Measurements from ENCODE around the gene SLC39A13. TPM values are rescaled to one million over a fixed set of nuclear protein-coding genes. Genes with fewer than 3 reads are reported as not detected.

SLC39A13 gene
- total RNA-seq, 2 experiments from 2014 or later = 19.2 to 20.0 TPM

DNA sequence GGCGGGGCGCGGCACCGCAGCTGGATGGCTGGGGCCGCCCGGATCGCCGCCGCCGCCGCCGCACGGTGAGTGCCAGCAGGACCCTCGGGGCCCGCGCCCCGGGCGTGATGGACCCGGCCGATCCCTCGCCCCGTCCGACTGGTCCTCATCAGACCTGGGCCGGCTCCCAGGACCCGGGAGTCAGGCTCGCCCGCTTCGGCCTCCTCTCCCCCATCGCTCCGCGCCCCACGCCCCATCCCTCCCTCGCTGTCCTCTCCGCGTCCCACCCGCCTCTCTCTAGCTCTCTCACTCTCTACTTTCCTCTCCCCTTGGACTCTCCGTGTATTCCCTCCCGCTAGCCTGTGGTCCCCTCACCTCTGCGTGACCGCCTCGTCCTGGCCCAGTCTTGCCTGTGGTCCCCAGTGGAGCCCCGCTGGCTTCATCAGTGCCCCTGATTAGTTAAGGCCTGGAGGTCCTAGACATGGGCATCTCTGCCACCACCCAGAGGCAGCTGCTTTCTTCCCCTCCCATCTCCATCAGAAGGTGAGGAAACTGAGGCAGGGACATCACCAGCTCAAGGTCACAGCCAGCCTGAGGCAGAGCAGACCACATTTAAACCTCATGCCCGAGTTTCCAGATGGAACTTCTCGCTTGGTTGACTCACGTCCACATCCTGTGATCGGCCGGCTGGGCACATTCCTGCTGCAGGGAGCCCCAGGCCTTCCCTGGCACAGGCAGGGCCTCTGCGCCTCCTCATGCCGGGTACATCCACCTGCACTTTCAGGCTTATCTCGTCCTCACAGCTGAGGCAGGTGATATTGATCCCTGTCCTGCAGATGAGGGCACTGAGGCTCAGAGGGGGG, 429 bp downstream of the SLC39A13 start:
- Mint-ChIP-seq H3K4me1 (ENCODE audit: low read depth) (peaks cover 20% of the 10 kb centered on the region), H3K27ac (peak overlapping the region; percentile 90), H3K36me3 (ENCODE audit: low read depth) (peaks cover 2% of the 10 kb centered on the region), H3K4me3 (peak overlapping the region; percentile 91), H3K9me3 (ENCODE audit: insufficient read depth) (no peaks in the 10 kb centered on the region), H3K27me3 (ENCODE audit: low read depth) (no peaks in the 10 kb centered on the region)
- CTCF ChIA-PET = interaction anchor here (0.8 to 9.7 kb wide), 5 partner anchors 9 to 230 kb away, joined by 3 to 133 read pairs (median 5); no protein-coding TSS in a partner anchor
- ATAC-seq (no peak), DNase-seq (no peak)
- POLR2A ChIA-PET = interaction anchor here (0.6 to 5.7 kb wide), 6 partner anchors 8 to 18 kb away, joined by 3 to 36 read pairs (median 4); partner anchors contain the start of gene PSMC3

DNA sequence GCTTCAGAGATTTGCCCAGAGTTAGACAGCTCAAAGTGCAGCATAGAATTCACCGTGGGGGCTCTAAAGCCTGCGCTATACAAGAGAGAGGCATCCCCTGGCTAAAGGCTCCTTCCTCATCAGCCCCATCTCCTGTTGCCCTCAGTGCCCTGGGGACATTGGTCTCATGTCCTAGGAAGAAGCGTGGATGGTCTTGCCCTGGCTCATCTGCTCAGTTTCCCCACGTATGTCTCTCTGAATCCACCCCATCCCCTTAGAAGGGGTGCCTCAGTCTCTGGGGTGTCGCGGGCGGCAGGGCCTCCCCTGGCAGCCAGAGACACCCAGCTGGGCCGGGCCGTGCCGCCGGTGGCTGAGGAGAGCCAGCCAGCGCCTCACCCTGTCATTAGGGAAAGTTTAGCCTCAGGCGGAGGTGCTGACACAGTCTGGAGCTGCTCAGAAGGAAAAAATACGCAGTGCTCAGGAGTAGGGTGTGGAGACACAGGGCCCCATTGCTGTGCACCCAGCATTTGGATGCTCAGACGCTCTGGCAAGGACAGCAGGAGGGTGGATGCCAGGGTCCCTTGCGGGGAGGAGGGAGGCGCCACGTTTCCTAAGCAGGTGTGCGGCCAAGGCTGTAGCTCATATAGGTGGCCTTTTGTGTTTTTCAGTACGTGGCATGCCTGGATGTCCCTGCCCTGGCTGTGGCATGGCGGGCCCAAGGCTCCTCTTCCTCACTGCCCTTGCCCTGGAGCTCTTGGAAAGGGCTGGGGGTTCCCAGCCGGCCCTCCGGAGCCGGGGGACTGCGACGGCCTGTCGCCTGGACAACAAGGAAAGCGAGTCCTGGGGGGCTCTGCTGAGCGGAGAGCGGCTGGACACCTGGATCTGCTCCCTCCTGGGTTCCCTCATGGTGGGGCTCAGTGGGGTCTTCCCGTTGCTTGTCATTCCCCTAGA, 1.3 kb downstream of the SLC39A13 start:
- Mint-ChIP-seq H3K36me3 (ENCODE audit: low read depth) (peaks cover 2% of the 10 kb centered on the region), H3K27me3 (ENCODE audit: low read depth) (no peaks in the 10 kb centered on the region), H3K4me1 (ENCODE audit: low read depth) (peaks cover 20% of the 10 kb centered on the region), H3K9me3 (ENCODE audit: insufficient read depth) (no peaks in the 10 kb centered on the region), H3K27ac (peak overlapping the region; percentile 90), H3K4me3 (peak overlapping the region; percentile 91)
- no peak for DNase-seq
- POLR2A ChIA-PET = interaction anchor here (0.9 to 5.7 kb wide), 6 partner anchors 7 to 195 kb away, joined by 3 to 36 read pairs (median 4); partner anchors contain the start of genes DDB2 and PSMC3
- ATAC-seq = no peak
- CTCF ChIA-PET = interaction anchor here (0.8 to 9.7 kb wide), 7 partner anchors 10 to 231 kb away, joined by 3 to 133 read pairs (median 9); no protein-coding TSS in a partner anchor

DNA sequence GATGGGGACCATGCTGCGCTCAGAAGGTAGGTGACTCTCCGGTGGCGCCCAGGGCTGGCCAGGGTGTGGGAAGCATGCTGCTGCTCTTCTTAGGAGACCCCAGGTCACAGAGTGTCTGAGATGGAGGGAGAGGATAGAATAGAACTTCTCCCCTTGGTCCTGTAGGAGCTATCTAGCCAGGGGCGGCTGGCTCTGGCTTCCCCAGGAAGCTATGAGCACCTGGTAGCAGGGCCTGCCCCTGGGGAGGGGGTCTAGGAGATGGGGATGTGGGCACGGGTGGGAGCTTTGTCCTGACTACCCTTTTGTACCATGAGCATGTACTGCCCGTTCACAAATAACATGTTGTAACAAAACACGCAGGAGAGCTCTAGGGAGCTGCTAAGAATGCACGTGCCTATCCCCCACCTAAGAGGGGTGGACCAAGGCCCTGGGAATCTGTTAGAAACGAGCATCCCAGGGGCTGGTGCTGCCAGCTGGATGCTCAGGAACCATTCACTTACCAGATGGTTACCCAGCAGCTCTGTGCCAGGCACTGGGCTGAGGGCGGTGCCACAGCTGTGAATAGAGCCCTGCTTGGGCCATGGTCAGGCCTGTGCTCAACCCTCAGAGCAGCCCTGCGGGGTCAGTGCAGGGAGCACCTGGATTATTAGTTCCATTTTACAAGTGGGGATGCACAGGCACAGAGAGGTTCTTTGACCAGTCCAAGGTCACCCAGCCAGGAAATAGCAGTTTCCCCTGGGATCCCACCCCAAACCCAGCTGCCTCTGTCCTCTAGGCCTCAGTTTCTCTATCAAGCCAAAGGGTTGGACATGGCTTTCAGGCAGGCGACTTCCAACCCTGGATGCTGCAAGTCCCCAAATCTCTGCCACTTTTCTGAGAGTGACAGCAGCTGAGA, 2.2 kb downstream of the SLC39A13 start:
- ATAC-seq (no peak), DNase-seq (no peak)
- no peaks in the 10 kb centered on the region for H3K27me3 Mint-ChIP-seq (ENCODE audit: low read depth)
- H3K9me3 Mint-ChIP-seq (ENCODE audit: insufficient read depth) = no peaks in the 10 kb centered on the region
- POLR2A ChIA-PET = interaction anchor here (0.9 to 5.7 kb wide), 5 partner anchors 11 to 196 kb away, joined by 3 to 36 read pairs (median 5); partner anchors contain the start of genes DDB2 and PSMC3
- CTCF ChIA-PET = interaction anchor here (0.9 to 9.7 kb wide), 13 partner anchors 10 to 151 kb away, joined by 3 to 133 read pairs (median 9); partner anchors contain the start of gene PSMC3
- no peak overlapping the region for H3K4me3 Mint-ChIP-seq
- no peak overlapping the region for H3K27ac Mint-ChIP-seq
- H3K4me1 Mint-ChIP-seq (ENCODE audit: low read depth) = peaks cover 20% of the 10 kb centered on the region
- H3K36me3 Mint-ChIP-seq (ENCODE audit: low read depth) = peaks cover 6% of the 10 kb centered on the region

DNA sequence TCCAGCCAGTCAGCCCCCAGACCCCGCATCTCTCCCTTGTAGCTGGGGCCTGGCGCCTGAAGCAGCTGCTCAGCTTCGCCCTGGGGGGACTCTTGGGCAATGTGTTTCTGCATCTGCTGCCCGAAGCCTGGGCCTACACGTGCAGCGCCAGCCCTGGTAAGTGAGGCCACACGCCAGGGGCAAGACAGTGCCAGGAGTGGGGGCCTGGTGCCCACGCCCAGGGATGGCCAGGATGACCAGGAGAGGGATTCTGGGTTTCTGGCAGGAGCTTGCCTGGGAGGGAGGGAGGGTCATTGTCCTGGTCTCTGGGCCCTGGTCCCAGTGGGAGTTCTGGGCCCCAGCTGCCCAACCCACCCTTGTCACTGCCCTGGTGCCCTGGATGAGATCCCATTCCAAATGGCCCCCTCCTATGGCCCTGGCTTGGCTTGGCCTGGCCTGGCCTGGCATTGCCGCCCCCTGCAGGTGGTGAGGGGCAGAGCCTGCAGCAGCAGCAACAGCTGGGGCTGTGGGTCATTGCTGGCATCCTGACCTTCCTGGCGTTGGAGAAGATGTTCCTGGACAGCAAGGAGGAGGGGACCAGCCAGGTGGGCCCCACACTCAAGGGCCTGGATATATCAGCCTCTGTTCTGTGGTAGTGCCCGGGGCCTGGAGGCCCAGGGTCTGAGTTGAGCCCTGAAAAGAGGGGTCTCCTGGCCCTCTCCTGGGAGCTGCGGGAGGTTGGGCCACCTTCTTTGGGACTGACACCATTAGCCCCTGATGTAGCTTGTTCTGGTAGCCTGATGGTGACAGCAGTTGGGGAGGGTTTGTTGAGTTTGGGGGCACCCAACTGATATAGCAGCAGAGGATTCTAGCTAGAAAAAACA, 3.7 kb downstream of the SLC39A13 start:
- Mint-ChIP-seq H3K36me3 (ENCODE audit: low read depth) (peaks cover 9% of the 10 kb centered on the region), H3K4me1 (ENCODE audit: low read depth) (peaks cover 16% of the 10 kb centered on the region), H3K27me3 (ENCODE audit: low read depth) (no peaks in the 10 kb centered on the region), H3K4me3 (no peak overlapping the region), H3K9me3 (ENCODE audit: insufficient read depth) (no peaks in the 10 kb centered on the region), H3K27ac (no peak overlapping the region)
- ChIA-PET POLR2A (interaction anchor here (0.9 to 5.7 kb wide), 3 partner anchors 9 to 141 kb away, joined by 3 to 36 read pairs (median 5); partner anchors contain the start of gene PSMC3), CTCF (interaction anchor here (0.6 to 9.7 kb wide), 25 partner anchors 9 to 164 kb away, joined by 3 to 133 read pairs (median 5); partner anchors contain the start of genes ACP2 and PSMC3)
- ATAC-seq = peak; percentile 16
- peak; percentile 67 for DNase-seq

DNA sequence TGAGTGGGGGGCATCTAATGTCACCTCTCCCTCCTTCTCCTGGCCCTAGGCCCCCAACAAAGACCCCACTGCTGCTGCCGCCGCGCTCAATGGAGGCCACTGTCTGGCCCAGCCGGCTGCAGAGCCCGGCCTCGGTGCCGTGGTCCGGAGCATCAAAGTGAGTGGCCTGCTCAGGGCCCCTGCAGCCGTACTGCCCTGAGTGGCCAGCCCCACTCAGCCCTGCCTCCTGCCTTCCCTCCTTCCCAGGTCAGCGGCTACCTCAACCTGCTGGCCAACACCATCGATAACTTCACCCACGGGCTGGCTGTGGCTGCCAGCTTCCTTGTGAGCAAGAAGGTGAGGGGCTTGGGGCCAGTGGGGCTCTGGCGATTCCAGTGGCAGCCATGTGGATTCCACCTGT, 5.0 kb downstream of the SLC39A13 start:
- ChIA-PET CTCF (interaction anchor here (0.7 to 9.7 kb wide), 4 partner anchors 16 to 177 kb away, joined by 3 to 133 read pairs (median 12); no protein-coding TSS in a partner anchor), POLR2A (interaction anchor here (5.7 kb wide), 1 partner anchor 12 kb away, joined by 36 read pairs; the partner anchor contains the start of gene PSMC3)
- no peak overlapping the region for H3K27ac Mint-ChIP-seq
- no peak overlapping the region for H3K4me3 Mint-ChIP-seq
- DNase-seq (no peak), ATAC-seq (no peak)
- H3K36me3 Mint-ChIP-seq (ENCODE audit: low read depth) = peaks cover 18% of the 10 kb centered on the region
- H3K4me1 Mint-ChIP-seq (ENCODE audit: low read depth) = peaks cover 8% of the 10 kb centered on the region
- no peaks in the 10 kb centered on the region for H3K27me3 Mint-ChIP-seq (ENCODE audit: low read depth)
- H3K9me3 Mint-ChIP-seq (ENCODE audit: insufficient read depth) = no peaks in the 10 kb centered on the region

DNA sequence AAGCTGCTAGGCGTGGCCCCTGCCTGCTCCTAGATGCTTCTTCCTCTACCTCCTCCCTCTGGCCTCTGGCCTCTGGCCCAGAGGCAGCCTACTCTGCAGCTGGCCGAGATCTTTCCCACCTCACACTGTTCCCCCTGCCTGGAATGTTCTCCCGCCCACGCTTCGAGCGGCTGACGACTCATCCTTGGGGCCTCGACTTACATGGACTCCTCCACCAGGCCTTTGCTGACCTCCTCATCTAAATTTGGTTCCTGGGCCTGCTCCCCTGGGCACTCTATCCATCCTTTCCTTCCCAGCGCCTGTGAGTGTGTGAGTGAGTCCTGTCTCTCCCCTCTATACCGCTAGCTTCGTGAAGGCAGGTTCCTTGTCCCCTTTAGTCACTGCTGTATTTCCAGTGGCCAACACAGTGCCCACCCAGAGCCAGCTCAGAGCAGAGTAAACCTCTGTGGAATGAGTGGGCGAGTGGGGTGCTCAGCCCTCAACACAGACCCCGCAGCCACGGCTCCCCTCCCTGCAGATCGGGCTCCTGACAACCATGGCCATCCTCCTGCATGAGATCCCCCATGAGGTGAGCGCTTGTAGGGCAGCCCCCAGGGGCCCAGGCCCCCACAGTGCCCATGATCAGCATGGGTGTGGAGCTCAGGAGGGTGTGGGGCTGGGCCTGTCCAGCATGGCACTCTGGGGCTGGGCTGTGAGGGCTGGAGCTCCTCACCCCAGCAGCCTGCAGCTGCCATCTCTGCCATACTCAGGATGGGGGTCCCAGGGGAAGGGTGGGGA, 5.7 kb downstream of the SLC39A13 start:
- H3K27me3 Mint-ChIP-seq (ENCODE audit: low read depth) = no peaks in the 10 kb centered on the region
- ChIA-PET CTCF (interaction anchor here (9.7 kb wide), 1 partner anchor 43 kb away, joined by 133 read pairs; no protein-coding TSS in a partner anchor), POLR2A (interaction anchor here (0.7 kb wide), 1 partner anchor 12 kb away, joined by 3 read pairs; the partner anchor contains the start of gene PSMC3)
- peaks cover 25% of the 10 kb centered on the region for H3K36me3 Mint-ChIP-seq (ENCODE audit: low read depth)
- DNase-seq (no peak), ATAC-seq (no peak)
- no peak overlapping the region for H3K4me3 Mint-ChIP-seq
- no peaks in the 10 kb centered on the region for H3K9me3 Mint-ChIP-seq (ENCODE audit: insufficient read depth)
- no peak overlapping the region for H3K27ac Mint-ChIP-seq
- H3K4me1 Mint-ChIP-seq (ENCODE audit: low read depth) = peaks cover 4% of the 10 kb centered on the region

DNA sequence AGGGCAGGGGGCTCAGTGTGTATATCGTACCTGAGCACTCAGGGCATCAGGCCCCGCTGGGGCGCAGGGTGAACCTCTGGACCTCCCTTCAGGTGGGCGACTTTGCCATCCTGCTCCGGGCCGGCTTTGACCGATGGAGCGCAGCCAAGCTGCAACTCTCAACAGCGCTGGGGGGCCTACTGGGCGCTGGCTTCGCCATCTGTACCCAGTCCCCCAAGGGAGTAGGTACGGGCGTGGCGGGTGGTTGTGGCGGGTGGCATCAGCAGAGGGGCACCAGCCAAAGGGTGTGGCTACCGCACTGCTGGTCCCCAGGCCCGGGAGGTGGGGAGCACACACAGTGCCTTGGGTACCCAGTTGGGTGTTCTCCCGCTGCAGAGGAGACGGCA, 6.3 kb downstream of the SLC39A13 start:
- no peak for DNase-seq
- H3K27me3 Mint-ChIP-seq (ENCODE audit: low read depth) = no peaks in the 10 kb centered on the region
- ChIA-PET CTCF (interaction anchor here (9.7 kb wide), 1 partner anchor 43 kb away, joined by 133 read pairs; no protein-coding TSS in a partner anchor), POLR2A (interaction anchor here (0.7 kb wide), 1 partner anchor 11 kb away, joined by 3 read pairs; the partner anchor contains the start of gene PSMC3)
- H3K27ac Mint-ChIP-seq = no peak overlapping the region
- ATAC-seq = no peak
- H3K4me1 Mint-ChIP-seq (ENCODE audit: low read depth) = no peaks in the 10 kb centered on the region
- peaks cover 28% of the 10 kb centered on the region for H3K36me3 Mint-ChIP-seq (ENCODE audit: low read depth)
- no peak overlapping the region for H3K4me3 Mint-ChIP-seq
- no peaks in the 10 kb centered on the region for H3K9me3 Mint-ChIP-seq (ENCODE audit: insufficient read depth)

DNA sequence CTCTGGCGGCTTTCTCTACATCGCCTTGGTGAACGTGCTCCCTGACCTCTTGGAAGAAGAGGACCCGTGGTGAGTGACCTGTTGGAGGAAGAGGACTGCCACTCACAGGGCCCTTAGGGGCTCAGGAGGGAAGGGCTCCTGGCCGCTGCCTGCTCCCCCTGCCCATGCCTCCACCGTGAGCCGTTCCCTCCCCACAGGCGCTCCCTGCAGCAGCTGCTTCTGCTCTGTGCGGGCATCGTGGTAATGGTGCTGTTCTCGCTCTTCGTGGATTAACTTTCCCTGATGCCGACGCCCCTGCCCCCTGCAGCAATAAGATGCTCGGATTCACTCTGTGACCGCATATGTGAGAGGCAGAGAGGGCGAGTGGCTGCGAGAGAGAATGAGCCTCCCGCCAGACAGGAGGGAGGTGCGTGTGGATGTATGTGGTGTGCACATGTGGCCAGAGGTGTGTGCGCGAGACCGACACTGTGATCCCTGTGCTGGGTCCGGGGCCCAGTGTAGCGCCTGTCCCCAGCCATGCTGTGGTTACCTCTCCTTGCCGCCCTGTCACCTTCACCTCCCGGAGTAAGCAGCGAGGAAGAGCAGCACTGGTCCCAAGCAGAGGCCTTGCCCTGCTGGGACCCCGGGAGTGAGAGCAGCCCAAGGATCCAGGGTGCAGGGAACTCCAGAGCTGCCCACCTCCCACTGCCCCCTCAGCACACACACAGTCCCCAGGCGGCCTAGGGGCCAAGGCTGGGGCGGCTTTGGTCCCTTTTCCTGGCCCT, 6.9 kb downstream of the SLC39A13 start:
- Mint-ChIP-seq H3K4me3 (no peak overlapping the region), H3K27me3 (ENCODE audit: low read depth) (no peaks in the 10 kb centered on the region), H3K36me3 (ENCODE audit: low read depth) (peaks cover 34% of the 10 kb centered on the region), H3K4me1 (ENCODE audit: low read depth) (no peaks in the 10 kb centered on the region), H3K27ac (no peak overlapping the region), H3K9me3 (ENCODE audit: insufficient read depth) (no peaks in the 10 kb centered on the region)
- ChIA-PET POLR2A (interaction anchor here (0.6 to 1.3 kb wide), 2 partner anchors 9 to 11 kb away, joined by 4 to 7 read pairs; partner anchors contain the start of gene PSMC3), CTCF (interaction anchor here (9.7 kb wide), 1 partner anchor 44 kb away, joined by 133 read pairs; no protein-coding TSS in a partner anchor)
- DNase-seq (no peak), ATAC-seq (no peak)
